HFFc6 (cell line): ENCODE data around the gene MOCOS. TPM values are rescaled to one million over a fixed set of nuclear protein-coding genes. Genes with fewer than 3 reads are reported as not detected.

Source experiments
- DNase-seq: peaks from one replicate; pipeline ENCODE4 v3.0.0-alpha.2; 2018
- H3K27ac Mint-ChIP-seq: 2 replicates; pipeline ENCODE4 v1.8.0; 2020; ENCODE audit warnings: mild to moderate bottlenecking, mixed read lengths
- H3K27me3 Mint-ChIP-seq: 2 replicates; pipeline ENCODE4 v1.8.0; 2021; ENCODE audit warnings: mild to moderate bottlenecking, moderate library complexity, mixed read lengths; ENCODE audit not compliant: insufficient read depth
- H3K36me3 Mint-ChIP-seq: 2 replicates; pipeline ENCODE4 v1.8.0; 2021; ENCODE audit warnings: low read depth, mixed read lengths
- H3K4me1 Mint-ChIP-seq: 2 replicates; pipeline ENCODE4 v1.8.0; 2020; ENCODE audit warnings: low read depth, mixed read lengths
- H3K4me3 Mint-ChIP-seq: 2 replicates; pipeline ENCODE4 v1.8.0; 2020; ENCODE audit warnings: mild to moderate bottlenecking, moderate library complexity, mixed read lengths
- H3K9me3 Mint-ChIP-seq: 2 replicates; pipeline ENCODE4 v1.8.0; 2020; ENCODE audit warnings: mild to moderate bottlenecking, mixed read lengths
- total RNA-seq, 6 experiments: library from RNA; stranded (reverse); fragmentation: NEBNext Ultra II Directional; extraction: Animal tissue kit (Norgen Biotek cat#: 25700); gene quantifications; 2 replicates in 1 of 6; 3 replicates in 5 of 6; pipeline ENCODE4 v1.2.3, GENCODE V29; 2021
- TF ChIP-seq, protein P1 (sequence below): fragments of 200-600 bp; sonication (generic); IDR thresholded peaks from 2 replicates; pipeline ENCODE4 v1.5.0; 2021; ENCODE audit warnings: antibody characterized with exemption, mild to moderate bottlenecking

The MOCOS gene
- total RNA-seq, 6 experiments from 2014 or later: 1.7 to 3.0 (median 2.5) TPM

GRCh38 chr18:36284268-36284667 is 97.0 kb downstream of the MOCOS start:
- Mint-ChIP-seq H3K36me3 (peaks cover 11% of the 10 kb centered on the region), H3K4me3 (peak overlapping the region; percentile 67), H3K27me3 (no peaks in the 10 kb centered on the region; the same call in none of the 2 replicates), H3K4me1 (peaks cover 7% of the 10 kb centered on the region), H3K9me3 (peaks cover 9% of the 10 kb centered on the region), H3K27ac (no peak overlapping the region)
- DNase-seq: no peak
- TF ChIP-seq, protein P1, sequence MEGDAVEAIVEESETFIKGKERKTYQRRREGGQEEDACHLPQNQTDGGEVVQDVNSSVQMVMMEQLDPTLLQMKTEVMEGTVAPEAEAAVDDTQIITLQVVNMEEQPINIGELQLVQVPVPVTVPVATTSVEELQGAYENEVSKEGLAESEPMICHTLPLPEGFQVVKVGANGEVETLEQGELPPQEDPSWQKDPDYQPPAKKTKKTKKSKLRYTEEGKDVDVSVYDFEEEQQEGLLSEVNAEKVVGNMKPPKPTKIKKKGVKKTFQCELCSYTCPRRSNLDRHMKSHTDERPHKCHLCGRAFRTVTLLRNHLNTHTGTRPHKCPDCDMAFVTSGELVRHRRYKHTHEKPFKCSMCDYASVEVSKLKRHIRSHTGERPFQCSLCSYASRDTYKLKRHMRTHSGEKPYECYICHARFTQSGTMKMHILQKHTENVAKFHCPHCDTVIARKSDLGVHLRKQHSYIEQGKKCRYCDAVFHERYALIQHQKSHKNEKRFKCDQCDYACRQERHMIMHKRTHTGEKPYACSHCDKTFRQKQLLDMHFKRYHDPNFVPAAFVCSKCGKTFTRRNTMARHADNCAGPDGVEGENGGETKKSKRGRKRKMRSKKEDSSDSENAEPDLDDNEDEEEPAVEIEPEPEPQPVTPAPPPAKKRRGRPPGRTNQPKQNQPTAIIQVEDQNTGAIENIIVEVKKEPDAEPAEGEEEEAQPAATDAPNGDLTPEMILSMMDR: no peak

DNA sequence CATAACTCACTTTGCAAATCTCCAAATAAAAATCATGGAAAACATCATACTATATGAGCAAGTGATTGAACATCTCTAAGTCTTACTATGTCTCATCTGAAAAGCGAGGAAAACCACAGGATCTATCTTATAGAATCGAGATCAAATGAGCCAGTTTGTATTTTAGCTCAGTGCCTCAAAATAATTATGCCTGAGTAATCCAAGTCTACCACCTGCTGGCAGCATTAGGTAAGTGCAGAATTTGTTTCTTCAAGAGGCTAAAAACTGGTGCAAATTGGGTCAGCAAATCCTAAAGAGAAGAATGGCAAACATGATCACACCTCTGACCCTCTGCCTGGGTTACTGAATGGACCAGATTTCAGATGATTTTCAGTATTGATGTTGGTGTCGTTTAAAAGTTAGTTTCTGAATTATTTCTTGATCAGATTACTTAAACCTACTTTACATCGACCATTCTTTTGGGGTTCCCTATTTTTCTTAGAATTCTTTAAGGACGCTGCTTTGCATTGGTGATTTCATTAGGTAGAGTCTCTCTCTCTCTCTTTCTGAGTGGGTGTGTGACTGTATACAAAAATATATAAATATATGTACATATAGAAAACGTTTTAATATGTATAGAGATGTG is 97.5 kb downstream of the MOCOS start:
- peak; percentile 63 for DNase-seq
- Mint-ChIP-seq H3K4me1 (peaks cover 7% of the 10 kb centered on the region), H3K4me3 (peak overlapping the region; percentile 67), H3K36me3 (peaks cover 17% of the 10 kb centered on the region), H3K27ac (no peak overlapping the region), H3K9me3 (peaks cover 9% of the 10 kb centered on the region), H3K27me3 (no peaks in the 10 kb centered on the region; the same call in none of the 2 replicates)
- TF ChIP-seq, protein P1: peak; percentile 97

DNA sequence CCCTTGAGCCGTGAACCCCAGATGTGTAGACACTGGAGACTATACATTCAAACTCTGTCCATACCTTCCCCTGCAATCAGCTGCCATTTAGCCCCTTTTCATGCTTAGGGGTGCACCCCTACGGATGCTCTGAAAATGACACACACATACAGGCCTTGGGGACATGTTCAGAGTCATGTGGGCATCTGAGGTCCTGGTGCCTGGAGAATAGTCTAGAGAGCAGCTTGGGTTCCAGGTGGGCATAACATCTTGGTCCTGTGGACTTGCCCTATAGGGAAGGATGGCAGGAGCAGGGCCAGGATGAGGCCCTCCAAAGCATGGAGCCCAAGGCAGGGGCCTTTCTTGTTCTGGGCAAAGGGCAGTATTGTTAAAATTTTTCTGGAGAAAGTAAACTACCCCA is 100.4 kb downstream of the MOCOS start:
- peaks cover 7% of the 10 kb centered on the region for H3K4me1 Mint-ChIP-seq
- DNase-seq: no peak
- H3K36me3 Mint-ChIP-seq: peaks cover 21% of the 10 kb centered on the region
- TF ChIP-seq, protein P1: no peak
- peaks cover 9% of the 10 kb centered on the region for H3K9me3 Mint-ChIP-seq
- no peak overlapping the region for H3K4me3 Mint-ChIP-seq
- no peak overlapping the region for H3K27ac Mint-ChIP-seq
- no peaks in the 10 kb centered on the region; the same call in none of the 2 replicates for H3K27me3 Mint-ChIP-seq

GRCh38 chr18:36288689-36289088 is 101.4 kb downstream of the MOCOS start:
- DNase-seq: no peak
- H3K4me3 Mint-ChIP-seq: no peak overlapping the region
- no peaks in the 10 kb centered on the region; the same call in none of the 2 replicates for H3K27me3 Mint-ChIP-seq
- no peak overlapping the region for H3K27ac Mint-ChIP-seq
- H3K4me1 Mint-ChIP-seq: peaks cover 7% of the 10 kb centered on the region
- H3K36me3 Mint-ChIP-seq: peaks cover 21% of the 10 kb centered on the region
- TF ChIP-seq, protein P1: no peak
- H3K9me3 Mint-ChIP-seq: peaks cover 9% of the 10 kb centered on the region

- peaks cover 5% of the 10 kb centered on the region for H3K4me1 Mint-ChIP-seq
- no peak overlapping the region for H3K4me3 Mint-ChIP-seq
- H3K27me3 Mint-ChIP-seq: no peaks in the 10 kb centered on the region
- TF ChIP-seq, protein P1: no peak
- H3K27ac Mint-ChIP-seq: no peak overlapping the region
- peak; percentile 71 for DNase-seq
- no peaks in the 10 kb centered on the region for H3K9me3 Mint-ChIP-seq
- H3K36me3 Mint-ChIP-seq: peaks cover 12% of the 10 kb centered on the region
Measured at GRCh38 chr18:36294031-36294430, 106.7 kb downstream of the MOCOS start.
